Measurements from ENCODE around the gene C22orf39. TPM values are rescaled to one million over a fixed set of nuclear protein-coding genes. Genes with fewer than 3 reads are reported as not detected.

Gene C22orf39
- total RNA-seq, 1 donor from 2014 or later = 42.3 TPM

GRCh38 chr22:19494001-19494560, 46.6 kb upstream of the C22orf39 start:
- H3K36me3 ChIP-seq (ENCODE audit: control insufficient read depth, insufficient read depth, low read length) = no peaks in the 10 kb centered on the region
- no peak for TF ChIP-seq CTCF (IDR thresholded peaks at IDR 0.05; ENCODE audit: insufficient read depth, low read length, poor library complexity, severe bottlenecking)
- no peak for DNase-seq (ENCODE audit: low read depth)

GRCh38 chr22:19492504-19493174, 45.1 kb upstream of the C22orf39 start:
- H3K4me3 ChIP-seq (ENCODE audit: low read depth, low read length) = no peak overlapping the region
- DNase-seq (ENCODE audit: low read depth) = no peak
- TF ChIP-seq CTCF (IDR thresholded peaks at IDR 0.05; ENCODE audit: insufficient read depth, low read length, poor library complexity, severe bottlenecking) = no peak
- no peaks in the 10 kb centered on the region for H3K27me3 ChIP-seq (ENCODE audit: control insufficient read depth, insufficient read depth, low read length)
- H3K36me3 ChIP-seq (ENCODE audit: control insufficient read depth, insufficient read depth, low read length) = no peaks in the 10 kb centered on the region

More at GRCh38 chr22:19494001-19494560, 46.6 kb upstream of the C22orf39 start:
- Histone ChIP-seq H3K4me3 (ENCODE audit: low read depth, low read length) (no peak overlapping the region), H3K27me3 (ENCODE audit: control insufficient read depth, insufficient read depth, low read length) (no peaks in the 10 kb centered on the region)

GRCh38 chr22:19490628-19491230, 43.2 kb upstream of the C22orf39 start:
- no peaks in the 10 kb centered on the region for H3K27me3 ChIP-seq (ENCODE audit: control insufficient read depth, insufficient read depth, low read length)
- no peaks in the 10 kb centered on the region for H3K36me3 ChIP-seq (ENCODE audit: control insufficient read depth, insufficient read depth, low read length)
- no peak for TF ChIP-seq CTCF (IDR thresholded peaks at IDR 0.05; ENCODE audit: insufficient read depth, low read length, poor library complexity, severe bottlenecking)
- DNase-seq (ENCODE audit: low read depth) = no peak
- H3K4me3 ChIP-seq (ENCODE audit: low read depth, low read length) = no peak overlapping the region

- Histone ChIP-seq H3K36me3 (ENCODE audit: control insufficient read depth, insufficient read depth, low read length) (peaks cover 1% of the 10 kb centered on the region), H3K27me3 (ENCODE audit: control insufficient read depth, insufficient read depth, low read length) (no peaks in the 10 kb centered on the region), H3K4me3 (ENCODE audit: low read depth, low read length) (no peak overlapping the region)
- TF ChIP-seq CTCF (IDR thresholded peaks at IDR 0.05; ENCODE audit: insufficient read depth, low read length, poor library complexity, severe bottlenecking) = no peak
- no peak for DNase-seq (ENCODE audit: low read depth)
These were observed 41.7 kb upstream of the C22orf39 start for GRCh38 chr22:19488884-19489843.

- no peak overlapping the region for H3K4me3 ChIP-seq (ENCODE audit: low read depth, low read length)
- no peak for TF ChIP-seq CTCF (IDR thresholded peaks at IDR 0.05; ENCODE audit: insufficient read depth, low read length, poor library complexity, severe bottlenecking)
- H3K27me3 ChIP-seq (ENCODE audit: control insufficient read depth, insufficient read depth, low read length) = no peaks in the 10 kb centered on the region
- peaks cover 1% of the 10 kb centered on the region for H3K36me3 ChIP-seq (ENCODE audit: control insufficient read depth, insufficient read depth, low read length)
- DNase-seq (ENCODE audit: low read depth) = no peak
These were observed 40.8 kb upstream of the C22orf39 start for GRCh38 chr22:19488285-19488684.
